Sigmoid colon (tissue), 4 donors: ENCODE results near the gene FUT3.
A peak's percentile ranks its signal among the peaks of the same experiment; 100 is the strongest.

Experiments used
- EP300 ChIP-seq, 4 donors: sonication (generic); formaldehyde crosslinking; IDR thresholded peaks; one replicate each; pipeline ENCODE4 v1.6.1; 2017; ENCODE audit warnings: antibody characterized with exemption in 4 of 4
- POLR2A ChIP-seq, 2 donors: fragments of 450-650 bp; IDR thresholded peaks; one replicate each; pipeline ENCODE4 v1.6.1; 2016; ENCODE audit warnings: antibody characterized with exemption in 2 of 2, mild to moderate bottlenecking in 2 of 2, moderate library complexity in 2 of 2
- TF ChIP-seq, protein P1 (sequence below), 4 experiments: fragments of 450-650 bp in 3 of 4; fragments of 200-600 bp in 1 of 4; IDR thresholded peaks; one replicate each; pipeline ENCODE4 v1.5.1; 2016 to 2019; ENCODE audit warnings: antibody characterized with exemption in 4 of 4, mild to moderate bottlenecking in 3 of 4, moderate library complexity in 2 of 4

DNA sequence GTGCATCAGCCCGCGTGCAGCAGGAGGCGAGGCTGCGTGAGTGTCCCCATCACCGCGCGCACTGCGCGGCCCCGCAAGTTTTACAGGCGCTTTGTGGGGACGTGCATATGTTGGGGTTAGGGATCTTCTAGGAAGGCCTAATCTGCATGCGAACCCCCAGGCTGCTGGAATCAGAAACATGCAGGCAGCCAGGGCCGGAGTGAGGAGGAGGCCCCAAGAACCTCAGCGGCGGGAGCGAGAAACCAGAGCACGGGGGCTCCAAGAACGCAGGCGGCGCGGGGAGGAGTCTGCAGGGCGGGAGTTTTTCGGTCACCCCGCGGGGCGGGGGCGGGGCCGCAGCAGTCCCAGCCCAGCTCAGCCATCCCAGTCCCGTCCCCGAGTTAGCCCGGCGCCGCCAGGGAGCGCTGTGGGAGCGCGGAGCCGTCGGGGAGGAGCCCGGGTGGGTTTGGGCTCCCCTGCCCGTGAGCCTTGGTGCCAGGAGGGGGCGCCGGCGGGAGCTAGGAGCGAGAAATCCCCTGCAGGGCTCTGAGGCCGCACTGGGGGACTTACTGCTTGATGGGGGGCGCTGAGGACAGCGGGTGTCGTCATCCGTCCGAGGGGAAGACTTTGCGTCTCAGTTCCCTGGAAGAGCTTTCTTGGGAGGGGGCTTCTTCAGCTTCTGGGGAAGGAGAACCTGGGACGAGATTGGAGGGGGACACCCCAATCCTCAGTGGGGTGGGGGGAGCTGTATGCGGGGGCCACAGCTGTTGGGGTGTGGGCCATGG is 47.3 kb downstream of the FUT3 start:
- TF ChIP-seq, protein P1, sequence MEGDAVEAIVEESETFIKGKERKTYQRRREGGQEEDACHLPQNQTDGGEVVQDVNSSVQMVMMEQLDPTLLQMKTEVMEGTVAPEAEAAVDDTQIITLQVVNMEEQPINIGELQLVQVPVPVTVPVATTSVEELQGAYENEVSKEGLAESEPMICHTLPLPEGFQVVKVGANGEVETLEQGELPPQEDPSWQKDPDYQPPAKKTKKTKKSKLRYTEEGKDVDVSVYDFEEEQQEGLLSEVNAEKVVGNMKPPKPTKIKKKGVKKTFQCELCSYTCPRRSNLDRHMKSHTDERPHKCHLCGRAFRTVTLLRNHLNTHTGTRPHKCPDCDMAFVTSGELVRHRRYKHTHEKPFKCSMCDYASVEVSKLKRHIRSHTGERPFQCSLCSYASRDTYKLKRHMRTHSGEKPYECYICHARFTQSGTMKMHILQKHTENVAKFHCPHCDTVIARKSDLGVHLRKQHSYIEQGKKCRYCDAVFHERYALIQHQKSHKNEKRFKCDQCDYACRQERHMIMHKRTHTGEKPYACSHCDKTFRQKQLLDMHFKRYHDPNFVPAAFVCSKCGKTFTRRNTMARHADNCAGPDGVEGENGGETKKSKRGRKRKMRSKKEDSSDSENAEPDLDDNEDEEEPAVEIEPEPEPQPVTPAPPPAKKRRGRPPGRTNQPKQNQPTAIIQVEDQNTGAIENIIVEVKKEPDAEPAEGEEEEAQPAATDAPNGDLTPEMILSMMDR (IDR thresholded peaks at IDR 0.05), result peak; percentile 92 to 97 (median 96)
- TF ChIP-seq EP300 (IDR thresholded peaks at IDR 0.05) (no peak), POLR2A (IDR thresholded peaks at IDR 0.05) (no peak)
